Left kidney (tissue), 2 donors: ENCODE results near the gene HIGD1C. TPM values are rescaled to one million over a fixed set of nuclear protein-coding genes. Genes with fewer than 3 reads are reported as not detected.
"Not testable (repeated sequence)": the region's sequence is repeated elsewhere in the genome, so short reads cannot be mapped to it uniquely, and the experiment has no call there.

Experiments
- DNase-seq: peaks from one replicate; pipeline ENCODE4 v3.0.0-alpha.2; 2013
- polyA plus RNA-seq: library from polyadenylated mRNA; unstranded; fragments of 120-200 nt; gene quantifications from one replicate; pipeline ENCODE4 v1.2.1, GENCODE V29; 2013; ENCODE audit not compliant: insufficient read length

Gene HIGD1C
- polyA plus RNA-seq, 1 donor, result not detected

DNA sequence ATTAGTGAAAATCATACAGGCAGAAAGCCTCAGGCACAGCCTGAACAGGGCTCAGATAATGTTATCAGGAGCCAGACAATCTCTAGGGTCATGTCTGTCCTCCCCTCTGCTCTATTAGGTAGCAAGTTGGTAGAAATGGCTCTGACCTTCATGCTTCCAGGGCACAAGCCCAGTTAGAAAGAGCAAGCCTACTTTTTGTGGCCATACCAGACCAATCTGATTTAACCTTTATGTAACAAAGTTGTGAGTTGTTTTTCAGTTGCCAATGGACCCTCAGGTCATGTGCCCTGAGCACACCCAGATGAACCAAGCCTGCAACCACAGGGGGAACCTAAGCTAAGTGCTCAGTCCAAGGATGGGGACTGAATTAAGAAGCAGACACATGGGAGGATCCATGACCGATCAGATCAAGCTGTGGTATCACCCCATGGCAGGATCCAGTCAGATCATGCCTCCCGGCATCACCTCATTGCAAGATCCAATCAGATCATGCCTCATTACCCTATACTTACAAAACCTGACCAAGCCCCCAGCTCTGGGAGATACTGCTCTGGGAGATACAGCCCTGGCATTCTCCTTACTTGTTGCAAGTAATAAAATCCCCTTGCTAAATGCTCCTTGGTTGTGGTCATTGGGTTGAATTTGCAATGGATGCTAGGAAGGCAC lies 18.8 kb upstream of the HIGD1C start:
- no peak for DNase-seq

DNA sequence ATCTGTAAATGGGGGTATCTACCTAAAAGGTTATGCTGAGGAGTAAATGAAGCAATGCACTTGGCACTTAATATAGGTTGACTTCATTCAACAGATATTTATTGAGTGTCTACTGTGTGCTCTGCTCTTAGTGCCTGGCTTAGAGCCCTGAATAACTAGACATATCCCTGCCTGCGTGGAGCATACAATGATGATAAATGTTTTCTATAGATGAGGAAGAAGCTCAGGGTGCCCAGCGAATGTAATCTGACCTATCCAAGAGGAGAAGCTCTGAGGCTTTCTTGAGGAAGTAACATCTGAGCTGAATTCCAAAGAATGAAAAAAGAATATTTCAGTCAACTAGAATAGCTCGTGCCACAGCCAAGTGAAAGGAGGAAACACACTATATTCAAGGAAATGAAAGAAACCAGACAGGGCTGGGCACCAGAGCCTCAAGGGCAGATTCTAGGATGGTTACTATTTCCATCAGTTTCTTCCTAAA lies 17.9 kb upstream of the HIGD1C start:
- DNase-seq, result no peak

DNA sequence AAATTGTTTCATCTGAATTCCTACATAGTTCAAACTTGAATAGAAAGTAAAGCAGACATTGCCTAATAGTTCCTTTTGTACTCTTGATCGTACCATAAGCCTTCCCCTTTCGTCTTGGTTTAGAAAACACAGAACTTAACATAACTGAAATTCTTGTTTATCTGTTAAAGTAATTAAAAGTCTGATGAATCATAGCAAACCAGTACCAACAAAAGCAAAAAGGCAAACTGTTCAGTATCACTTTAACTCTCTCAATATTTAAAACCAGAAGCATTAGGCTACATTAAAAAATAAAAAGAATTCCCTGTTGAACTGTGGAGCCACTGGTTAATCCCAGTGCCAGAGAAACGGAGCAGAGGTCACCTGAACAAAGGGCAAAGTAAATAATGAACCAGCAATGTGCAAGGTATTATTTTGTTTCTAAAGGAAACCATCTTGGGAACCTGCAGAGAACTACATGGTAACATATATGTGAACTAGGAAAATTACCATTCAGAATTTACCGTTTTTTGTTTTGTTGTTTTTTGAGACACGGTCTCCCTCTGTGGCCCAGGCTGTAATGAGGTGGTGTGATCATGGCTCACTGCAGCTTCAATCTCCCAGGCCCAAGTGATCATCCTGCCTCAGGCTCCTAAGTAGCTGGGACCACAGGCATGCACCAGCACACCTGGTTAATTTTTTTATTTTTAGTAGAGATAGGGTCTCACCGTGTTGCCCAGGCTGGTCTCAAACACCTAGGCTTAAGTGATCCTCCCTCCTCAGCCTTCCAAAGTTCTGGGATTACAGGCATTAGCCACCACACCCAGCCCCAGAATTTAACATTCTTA lies 17.1 kb upstream of the HIGD1C start:
- DNase-seq, result no peak

DNA sequence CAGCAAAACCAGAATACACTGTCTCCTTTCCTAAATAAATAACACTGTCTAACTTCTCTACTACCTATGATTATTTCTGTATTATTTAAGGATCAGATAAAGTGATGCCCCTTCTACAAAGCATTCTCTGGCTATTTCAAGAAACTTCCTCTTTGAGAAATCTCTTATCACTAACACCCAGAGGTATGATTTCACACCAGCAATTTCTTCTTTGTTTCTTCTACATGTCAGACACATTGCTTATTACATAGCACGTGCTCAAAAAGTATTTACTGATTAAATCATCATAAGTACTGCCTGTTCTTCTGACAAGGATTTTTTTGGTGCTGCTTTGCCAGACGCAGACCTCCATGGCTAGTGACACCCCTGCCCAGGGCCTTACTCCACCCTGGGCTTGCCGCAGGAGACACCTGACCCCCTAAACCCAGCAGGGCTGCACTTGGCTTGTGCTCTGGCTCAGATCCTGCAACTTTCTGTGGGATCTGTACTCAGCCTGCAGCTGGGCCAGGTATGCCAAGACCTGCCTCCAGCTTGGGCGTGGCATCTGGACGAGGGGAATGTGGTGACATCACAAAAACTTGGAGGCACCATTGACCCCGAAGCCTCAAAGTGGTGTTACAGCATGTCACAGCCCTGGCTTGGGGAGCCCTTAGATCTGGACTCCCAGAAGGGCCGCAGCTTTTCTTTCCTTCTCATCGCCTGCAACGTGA lies 15.4 kb upstream of the HIGD1C start:
- no peak for DNase-seq

DNA sequence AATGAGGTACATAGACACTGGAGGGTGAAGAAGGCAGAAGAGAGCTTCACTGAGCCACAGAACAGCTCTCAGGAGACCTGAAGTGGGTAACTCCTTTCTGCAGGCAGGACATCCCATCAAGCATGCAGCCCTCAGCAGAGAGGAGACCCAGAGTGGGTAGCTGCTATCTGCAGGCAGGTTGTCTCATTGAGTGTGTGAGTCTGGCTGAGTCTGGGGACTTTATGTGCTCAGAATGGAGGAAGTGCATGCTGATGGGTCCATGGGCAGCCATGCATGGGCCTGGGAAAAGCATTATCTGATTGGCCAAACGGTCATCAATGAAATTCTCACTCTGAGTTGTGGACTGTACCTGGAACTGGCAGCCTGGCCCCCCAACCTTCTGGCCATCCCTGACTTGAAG lies 14.7 kb upstream of the HIGD1C start:
- no peak for DNase-seq

DNA sequence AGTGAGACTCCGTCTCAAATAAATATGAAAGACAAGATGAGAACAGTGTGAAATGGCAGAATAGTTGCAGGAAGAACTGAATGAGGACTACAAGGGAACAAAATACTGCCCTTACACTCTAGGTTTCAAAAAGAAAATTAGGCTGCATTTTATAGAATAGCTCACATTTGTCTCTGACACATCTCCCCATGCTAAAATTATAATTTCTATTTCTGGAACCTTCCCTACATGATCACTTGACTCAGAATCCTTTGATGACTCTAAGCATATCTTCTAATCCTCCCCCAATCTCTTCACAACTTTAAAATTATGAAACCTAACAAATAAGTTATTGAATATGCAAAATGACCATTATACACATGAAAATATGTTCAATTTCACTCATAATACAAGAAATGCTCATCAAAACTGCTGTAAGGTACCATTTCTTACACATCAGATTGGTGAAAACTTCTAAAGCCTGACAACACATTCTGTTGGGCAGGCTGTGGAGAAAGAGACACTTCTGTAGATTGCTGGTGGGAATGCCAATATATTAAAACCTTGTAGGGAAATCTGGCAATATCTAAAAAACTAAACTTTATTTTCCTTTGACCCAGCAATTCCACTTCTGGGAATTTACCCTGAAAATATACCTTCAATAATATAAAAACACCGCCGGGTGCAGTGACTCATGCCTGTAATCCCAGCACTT lies 4.3 kb upstream of the HIGD1C start:
- no peak for DNase-seq

DNA sequence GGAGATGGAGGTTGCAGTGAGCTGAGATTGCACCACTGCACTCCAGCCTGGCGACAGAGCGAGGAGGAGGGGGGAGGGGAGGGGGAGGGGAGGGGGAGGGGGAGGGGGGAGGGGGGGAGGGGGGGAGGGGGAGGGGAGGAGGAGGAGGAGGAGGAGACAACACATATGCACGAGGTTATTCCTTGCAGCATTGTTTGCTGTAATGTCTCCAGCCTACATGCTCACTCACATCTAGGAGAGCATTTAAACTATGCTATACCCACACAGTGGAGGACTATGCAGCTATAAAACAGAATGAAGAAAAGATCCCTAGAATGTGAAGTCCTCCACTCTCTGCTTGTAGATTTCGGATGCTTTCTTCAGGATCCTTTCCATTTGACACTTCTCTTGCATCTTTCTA lies 3.5 kb upstream of the HIGD1C start:
- no peak for DNase-seq

DNA sequence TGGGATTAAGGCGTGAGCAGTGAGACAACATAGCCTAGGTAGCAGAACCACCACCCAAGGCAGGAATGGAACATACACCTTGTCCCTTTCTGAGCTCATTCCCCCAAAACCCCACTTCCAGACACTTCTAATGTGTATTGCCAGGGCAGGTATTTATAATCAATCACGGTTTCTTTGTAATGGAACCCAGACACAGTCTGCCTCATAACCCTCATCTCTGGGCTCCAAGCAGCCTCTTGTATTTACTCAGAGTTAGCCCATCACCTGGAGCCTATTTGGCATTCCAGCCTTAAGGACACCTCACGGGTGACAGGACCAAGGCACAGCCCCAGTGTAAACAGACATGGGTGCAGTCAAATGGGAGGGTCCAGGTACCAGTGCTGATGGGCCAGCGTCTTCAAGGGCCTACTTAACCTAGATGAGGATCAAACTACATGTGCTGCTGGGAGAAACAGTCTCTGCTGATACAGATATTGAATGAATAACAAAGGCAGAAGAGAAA lies 2.5 kb upstream of the HIGD1C start:
- no peak for DNase-seq

DNA sequence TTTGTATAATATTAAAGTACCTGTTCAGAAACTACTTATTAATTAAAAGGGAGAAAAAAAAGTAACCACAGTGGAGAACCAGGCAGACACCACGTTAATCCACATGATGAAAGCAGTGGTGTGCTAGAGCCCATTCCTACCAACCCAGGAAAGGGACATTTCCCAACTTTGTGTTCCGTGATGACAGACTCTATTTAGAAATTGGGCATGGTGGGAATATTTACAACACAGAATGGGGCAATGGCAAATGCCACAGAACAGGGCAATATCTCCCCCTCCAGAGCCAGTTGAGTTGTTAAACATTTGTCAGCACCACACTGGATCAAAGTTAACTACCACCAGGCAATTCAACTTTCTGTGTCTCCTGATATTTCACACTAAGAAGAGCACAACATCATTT lies 1.2 kb upstream of the HIGD1C start:
- DNase-seq, result no peak

DNA sequence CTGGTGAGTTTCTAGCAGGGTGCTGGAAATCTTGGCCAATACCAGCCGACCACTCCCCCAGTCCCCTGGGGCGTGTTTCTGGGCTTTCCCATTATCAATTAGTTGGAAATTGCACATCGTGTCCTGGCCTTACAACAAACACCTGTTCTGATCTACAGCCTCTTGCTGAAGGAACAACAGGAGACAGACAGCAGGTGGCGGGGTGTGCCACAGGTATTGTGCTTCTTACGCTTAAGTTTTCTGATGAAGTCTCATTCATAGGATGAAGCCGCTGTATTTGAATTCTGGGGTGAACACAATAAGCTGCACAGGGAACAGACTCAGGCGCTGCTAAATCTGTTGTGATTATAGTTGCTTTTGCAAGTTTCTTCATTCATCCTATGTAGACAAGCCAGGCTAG lies 703 bp downstream of the HIGD1C start:
- DNase-seq, result no peak

DNA sequence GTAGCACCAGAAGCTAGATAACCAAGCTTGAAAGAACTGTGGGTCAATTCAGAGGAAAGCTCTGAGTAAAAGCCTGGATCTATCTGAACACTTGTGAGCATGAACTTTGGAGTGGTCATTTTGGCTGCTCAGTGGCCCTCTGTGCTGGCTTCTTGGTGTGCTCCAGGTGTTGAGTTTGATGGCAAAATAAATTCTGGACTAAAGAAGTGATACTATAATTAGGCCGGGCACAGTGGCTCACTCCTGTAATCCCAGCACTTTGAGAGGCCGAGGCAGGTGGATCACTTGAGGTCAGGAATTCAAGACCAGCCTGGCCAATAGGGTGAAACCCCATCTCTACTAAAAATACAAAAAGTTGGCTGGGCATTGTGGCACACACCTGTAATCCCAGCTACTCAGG lies 2.4 kb downstream of the HIGD1C start:
- DNase-seq, result not testable (repeated sequence)

DNA sequence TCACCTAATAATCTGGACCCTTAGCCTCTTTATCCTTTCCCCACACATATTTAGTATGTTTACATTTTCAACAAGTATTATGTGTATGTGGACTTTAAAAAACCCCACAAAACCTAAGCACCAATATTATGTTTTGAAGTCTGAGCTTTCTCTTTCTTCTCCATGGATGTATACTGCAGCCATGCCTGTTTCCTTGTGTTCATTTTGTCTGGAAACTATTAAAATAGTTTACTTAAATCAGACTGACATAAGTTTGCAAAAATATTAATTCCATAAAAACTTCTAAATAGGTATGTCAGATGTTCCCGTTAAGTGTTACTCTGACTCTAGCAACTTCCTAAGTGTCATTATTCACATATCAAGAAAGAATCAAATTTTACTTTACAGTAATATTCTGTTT lies 2.9 kb downstream of the HIGD1C start:
- DNase-seq, result no peak

DNA sequence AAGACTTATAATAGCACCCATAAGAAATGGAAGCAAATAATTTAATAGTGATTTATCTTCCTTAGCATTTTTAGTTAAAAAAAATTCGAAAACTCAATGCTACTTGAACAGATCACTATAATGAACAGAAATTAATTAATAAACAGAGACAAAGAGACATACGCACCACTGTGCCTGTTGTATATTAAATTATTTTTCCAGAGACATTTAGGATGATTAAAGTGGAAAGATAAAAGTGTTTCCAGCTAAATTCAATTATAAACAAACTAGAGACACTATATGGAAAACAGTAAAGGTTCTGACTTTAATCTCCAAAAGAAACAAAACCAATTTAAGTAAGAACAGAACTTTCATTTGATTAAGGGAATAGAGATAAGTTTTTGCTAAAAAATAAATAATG lies 3.4 kb downstream of the HIGD1C start:
- DNase-seq, result no peak

DNA sequence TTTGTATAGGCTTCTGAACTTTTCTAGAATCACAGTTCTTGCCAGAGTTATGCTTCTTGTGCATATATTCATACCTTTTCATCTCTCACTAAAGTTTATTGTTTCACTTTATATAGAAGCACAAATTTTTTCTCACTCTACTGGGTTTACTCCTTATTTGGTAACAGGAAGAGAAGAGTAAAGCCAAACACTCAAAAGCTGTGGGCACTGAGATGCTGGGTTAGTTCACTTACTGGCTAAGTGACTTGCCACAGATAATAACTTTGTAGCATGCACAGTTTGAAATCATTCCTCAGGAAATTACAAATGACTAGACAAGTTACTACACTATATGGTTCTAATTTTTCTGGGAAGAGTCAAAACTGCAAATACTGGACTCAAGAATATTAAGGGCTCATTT lies 7.8 kb downstream of the HIGD1C start:
- DNase-seq, result no peak

DNA sequence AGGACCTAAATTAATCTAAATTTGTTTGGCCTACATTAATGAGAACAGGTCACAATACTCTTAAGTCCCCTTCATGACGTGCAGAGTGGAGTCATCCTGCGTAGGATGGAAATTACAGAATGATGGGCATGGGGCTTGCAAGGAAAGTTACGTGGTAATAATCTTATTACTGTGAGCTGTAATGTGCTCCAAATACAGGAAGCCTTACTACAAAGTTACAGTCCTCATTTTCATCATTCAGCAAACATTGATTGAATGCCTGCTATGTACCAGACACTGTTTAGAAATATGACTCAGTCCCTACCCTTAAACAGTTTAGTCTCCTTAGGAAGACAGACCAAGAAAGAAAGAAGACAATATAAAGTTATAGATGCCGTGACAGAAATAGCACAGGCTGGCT lies 9.4 kb downstream of the HIGD1C start:
- no peak for DNase-seq

DNA sequence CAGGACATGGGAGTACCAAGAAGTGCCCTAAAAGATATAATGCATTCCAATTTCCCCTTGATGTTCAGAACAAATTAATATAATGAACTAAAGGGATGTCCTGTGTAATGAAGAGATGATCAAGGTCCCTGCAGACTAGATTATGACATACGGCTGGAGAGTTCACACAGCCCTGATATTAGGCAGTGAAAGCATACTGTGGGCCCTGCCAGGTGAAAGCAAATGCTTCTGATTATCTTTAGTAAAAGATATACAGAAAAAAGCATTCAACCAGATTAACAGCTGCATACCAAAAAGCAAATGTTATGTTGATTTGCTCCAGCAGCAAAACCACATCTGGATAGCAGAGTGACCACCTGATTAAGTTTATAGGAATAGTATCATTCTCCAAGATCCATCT lies 12.1 kb downstream of the HIGD1C start:
- DNase-seq, result no peak

DNA sequence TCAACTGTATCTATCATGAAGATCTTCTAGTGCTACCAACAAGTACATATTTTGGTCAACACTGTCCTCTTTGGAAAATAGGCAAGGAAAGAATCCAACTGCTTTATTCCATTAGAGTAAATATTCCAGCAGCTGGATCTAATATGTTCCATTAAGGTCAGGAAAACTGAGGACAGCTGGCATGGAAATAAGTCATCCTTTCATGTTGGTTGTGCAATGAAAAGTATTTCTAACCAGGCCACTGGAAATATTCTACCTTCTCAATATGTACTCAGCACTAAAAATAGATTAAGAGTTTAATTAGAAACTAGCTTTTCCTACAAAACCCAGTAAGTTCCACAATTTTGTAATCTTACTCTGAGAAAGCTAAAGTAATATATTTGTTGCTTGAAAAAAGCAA lies 19.6 kb downstream of the HIGD1C start:
- DNase-seq, result no peak

DNA sequence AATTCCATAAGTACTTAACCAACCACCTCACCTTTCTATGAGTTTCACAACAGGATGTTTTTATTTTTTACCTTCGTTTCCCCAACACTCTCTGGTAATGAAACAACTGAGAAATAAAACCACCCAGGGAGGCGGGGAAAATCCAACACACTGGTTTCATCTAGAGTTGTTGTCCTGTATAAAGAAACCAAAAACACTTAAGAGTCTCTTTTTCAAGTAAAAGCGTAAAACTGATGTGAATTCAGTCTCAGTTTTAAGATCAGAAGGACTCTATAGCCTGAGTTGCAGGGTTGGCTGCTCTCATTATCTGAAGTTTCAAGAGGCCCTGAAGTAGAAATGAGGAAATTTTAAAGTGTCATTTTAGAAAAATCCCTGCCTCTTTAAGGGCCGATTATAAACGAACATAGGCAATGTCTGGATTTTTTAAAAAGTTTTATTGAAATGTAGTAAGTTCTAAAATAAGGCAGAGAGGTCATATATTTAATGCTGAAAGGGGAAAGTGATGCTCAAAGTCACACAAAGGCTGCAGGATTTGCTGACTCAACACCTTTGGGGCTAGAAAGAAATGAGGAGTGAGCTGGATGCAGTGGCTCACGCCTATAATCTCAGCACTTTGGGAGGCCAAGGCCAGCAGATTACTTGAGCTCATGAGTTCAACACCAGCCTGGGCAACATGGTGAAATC lies 27.2 kb downstream of the HIGD1C start:
- no peak for DNase-seq

DNA sequence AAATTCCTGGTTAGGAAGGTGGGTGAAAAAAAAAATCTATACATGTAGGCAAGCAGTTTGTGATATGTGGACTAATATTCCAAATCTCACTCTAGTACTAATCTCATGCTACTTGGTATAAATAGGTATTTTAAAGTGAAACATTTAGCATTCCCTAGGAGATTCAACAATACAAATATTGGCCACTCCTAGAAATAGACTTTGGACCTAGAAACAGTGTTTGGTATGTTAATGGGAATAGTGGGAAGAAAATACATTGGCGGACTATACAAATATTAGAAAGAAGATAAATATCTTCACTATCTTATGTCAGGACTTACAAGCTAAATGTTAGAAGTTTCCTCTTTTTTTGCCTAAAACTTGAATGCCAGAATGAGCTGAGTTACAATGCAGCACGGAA lies 28.2 kb downstream of the HIGD1C start:
- no peak for DNase-seq

DNA sequence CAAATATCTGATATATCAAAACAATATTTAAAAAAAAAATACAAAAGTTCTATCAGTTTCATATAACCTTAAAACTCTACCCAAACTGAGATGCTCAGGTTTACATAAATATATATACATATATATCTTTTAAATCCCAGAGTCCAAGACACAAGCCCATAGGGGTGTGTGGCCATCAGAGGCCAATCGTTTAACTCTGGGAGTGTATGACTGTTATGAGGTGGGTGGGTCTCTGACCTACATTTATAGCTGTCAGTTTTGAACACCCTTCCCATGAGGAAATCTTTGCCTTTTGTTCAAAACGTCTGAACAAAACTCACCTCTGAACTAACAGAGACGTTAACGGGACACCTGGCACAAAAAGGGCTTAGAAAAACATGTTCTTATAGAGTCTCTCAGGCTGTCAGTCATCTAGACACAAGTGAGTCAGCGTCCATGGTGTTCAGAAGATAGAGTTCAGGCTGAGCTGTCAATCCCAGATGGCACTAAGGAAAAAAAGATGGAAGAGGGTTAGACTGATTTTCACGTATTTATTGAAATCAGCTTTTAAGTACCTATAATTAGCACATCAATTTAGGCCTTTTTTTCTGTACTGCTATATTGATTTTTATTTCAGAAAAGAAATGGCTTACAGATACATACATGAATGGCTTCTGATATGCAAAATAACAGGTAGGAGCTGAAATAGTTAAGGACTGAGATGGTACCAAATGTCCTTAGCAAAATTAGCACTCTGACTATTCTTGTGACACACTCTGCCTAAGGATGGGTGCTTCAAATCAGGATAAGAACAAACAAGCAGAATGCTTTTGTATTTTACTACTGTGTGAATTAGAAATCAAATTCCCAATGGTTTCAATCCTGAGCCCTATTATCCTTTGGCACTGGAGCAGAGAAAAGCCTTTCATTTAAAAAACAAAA lies 29.2 kb downstream of the HIGD1C start:
- DNase-seq, result no peak
